HCEC 1CT (cell line): ENCODE results near the gene OR6C3.
"Not testable (repeated sequence)": the region's sequence is repeated elsewhere in the genome, so short reads cannot be mapped to it uniquely, and the experiment has no call there.

Source experiments
- DNase-seq: peaks from one replicate; pipeline ENCODE4 v3.0.0-alpha.2; 2017

Gene OR6C3

GRCh38 chr12:55330446-55330845 is at the start of gene OR6C3:
OR6C3 (plus strand) TSS chr12:55330746; CDS start chr12:55331701, 955 bp downstream.
- DNase-seq = no peak

- no peak for DNase-seq
These were observed 49.6 kb upstream of the OR6C3 start for GRCh38 chr12:55280991-55281390.

- DNase-seq = no peak
These were observed 40.5 kb upstream of the OR6C3 start for GRCh38 chr12:55289999-55290398.

- DNase-seq = no peak
These were observed 34.1 kb upstream of the OR6C3 start, which contains the start of gene OR6C6 for GRCh38 chr12:55296469-55296868. OR6C6 (minus strand) TSS chr12:55296569; CDS start chr12:55295232, 1,337 bp downstream.

- DNase-seq = no peak
These were observed 16.5 kb upstream of the OR6C3 start, which contains the start of gene OR6C1 for GRCh38 chr12:55314043-55314442. OR6C1 (plus strand) TSS chr12:55314343; CDS start chr12:55320600, 6,257 bp downstream.

- DNase-seq = no peak
These were observed 10.3 kb upstream of the OR6C3 start for GRCh38 chr12:55320201-55320600.

GRCh38 chr12:55325801-55326200 is 4.7 kb upstream of the OR6C3 start:
- not testable (repeated sequence) for DNase-seq

GRCh38 chr12:55336002-55336401 is 5.5 kb downstream of the OR6C3 start:
- no peak for DNase-seq

- DNase-seq = not testable (repeated sequence)
These were observed 24.8 kb downstream of the OR6C3 start for GRCh38 chr12:55355338-55355737.

GRCh38 chr12:55362675-55363074 is 32.1 kb downstream of the OR6C3 start, which contains the start of gene OR6C75:
OR6C75 (plus strand) TSS chr12:55362975; CDS start chr12:55365111, 2,136 bp downstream.
- DNase-seq = no peak

GRCh38 chr12:55365086-55365485 is 34.5 kb downstream of the OR6C3 start:
- no peak for DNase-seq

- no peak for DNase-seq
These were observed 42.0 kb downstream of the OR6C3 start for GRCh38 chr12:55372521-55372920.
